GM18505 (cell line): ENCODE data around the gene UACA.

Experiments
- ATAC-seq: cut with Tn5 transposase; IDR thresholded peaks from one replicate; pipeline ENCODE4 v1.9.1; 2021; ENCODE audit not compliant: unreplicated experiment
- POLR2A ChIP-seq: IDR thresholded peaks from 4 replicates; pipeline ENCODE4 v1.6.1; 2011; ENCODE audit warnings: borderline replicate concordance; ENCODE audit not compliant: insufficient read depth, insufficient read length; ENCODE audit errors: extremely low read depth

The UACA gene

GRCh38 chr15:70795311-70795665 lies 31.9 kb upstream of the UACA start:
- no peak for ATAC-seq
- no peak for TF ChIP-seq POLR2A

- ATAC-seq: no peak
Observed at GRCh38 chr15:70794596-70795310, 31.4 kb upstream of the UACA start.

GRCh38 chr15:70793694-70794093 lies 30.3 kb upstream of the UACA start:
- no peak for ATAC-seq
- TF ChIP-seq POLR2A: no peak

More at GRCh38 chr15:70794596-70795310, 31.4 kb upstream of the UACA start:
- no peak for TF ChIP-seq POLR2A

- ATAC-seq: no peak
- TF ChIP-seq POLR2A: no peak
Observed at GRCh38 chr15:70792171-70792573, 28.8 kb upstream of the UACA start.

GRCh38 chr15:70791259-70791658 lies 27.9 kb upstream of the UACA start:
- no peak for TF ChIP-seq POLR2A
- no peak for ATAC-seq

GRCh38 chr15:70789213-70789612 lies 25.9 kb upstream of the UACA start:
- ATAC-seq: no peak

GRCh38 chr15:70788114-70789049 lies 25.0 kb upstream of the UACA start:
- no peak for ATAC-seq
- no peak for TF ChIP-seq POLR2A

More at GRCh38 chr15:70789213-70789612, 25.9 kb upstream of the UACA start:
- no peak for TF ChIP-seq POLR2A

- ATAC-seq: no peak
- TF ChIP-seq POLR2A: no peak
Observed at GRCh38 chr15:70786996-70787395, 23.6 kb upstream of the UACA start.

- no peak for TF ChIP-seq POLR2A
- no peak for ATAC-seq
Observed at GRCh38 chr15:70783610-70784022, 20.3 kb upstream of the UACA start.

GRCh38 chr15:70783041-70783440 lies 19.7 kb upstream of the UACA start:
- no peak for ATAC-seq
- TF ChIP-seq POLR2A: no peak

- TF ChIP-seq POLR2A: no peak
- no peak for ATAC-seq
Observed at GRCh38 chr15:70781236-70781635, 17.9 kb upstream of the UACA start.

GRCh38 chr15:70778258-70779076 lies 15.1 kb upstream of the UACA start:
- no peak for TF ChIP-seq POLR2A

More at GRCh38 chr15:70778258-70779076, 15.1 kb upstream of the UACA start:
- ATAC-seq: no peak
